ENCODE results near the gene TSPAN3. TPM values are rescaled to one million over a fixed set of nuclear protein-coding genes. Genes with fewer than 3 reads are reported as not detected.

TSPAN3 gene
- total RNA-seq, 4 donors from 2014 or later: 34.0 to 115 (median 93.0) TPM

GRCh38 chr15:77075528-77075927 is 4.6 kb upstream of the TSPAN3 start:
- H3K36me3 ChIP-seq: no peaks in the 10 kb centered on the region
- 64% methylated on average over 9 of the region's 9 CpGs for WGBS

DNA sequence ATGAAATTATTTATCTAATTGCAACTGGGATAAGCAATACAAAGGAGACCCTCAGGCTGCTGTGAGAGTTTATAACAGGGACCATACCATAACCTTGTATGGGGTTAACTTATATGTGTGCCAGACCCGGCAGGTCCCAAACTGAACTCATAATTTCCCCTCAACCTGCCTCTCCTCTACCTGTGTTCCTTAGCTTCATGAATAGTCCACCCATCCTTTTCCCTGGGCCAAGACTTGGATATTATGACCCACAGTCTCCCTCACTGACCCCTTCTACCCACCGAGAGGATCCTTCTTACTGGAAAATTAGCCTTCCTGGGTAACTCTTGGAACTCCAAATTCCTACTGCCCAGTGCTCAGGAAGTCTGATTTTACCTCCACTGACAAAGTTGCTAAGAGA is 3.4 kb upstream of the TSPAN3 start:
- Histone ChIP-seq H3K36me3 (no peaks in the 10 kb centered on the region), H3K9me3 (no peaks in the 10 kb centered on the region), H3K27ac (no peak overlapping the region), H3K4me3 (no peak overlapping the region), H3K27me3 (no peaks in the 10 kb centered on the region), H3K4me1 (peaks cover 12% of the 10 kb centered on the region)
- WGBS: 92% methylated on average over 2 of the region's 2 CpGs
- no peak for TF ChIP-seq POLR2A (IDR thresholded peaks at IDR 0.05)
- TF ChIP-seq EP300 (IDR thresholded peaks at IDR 0.05): no peak
- TF ChIP-seq, protein P1, sequence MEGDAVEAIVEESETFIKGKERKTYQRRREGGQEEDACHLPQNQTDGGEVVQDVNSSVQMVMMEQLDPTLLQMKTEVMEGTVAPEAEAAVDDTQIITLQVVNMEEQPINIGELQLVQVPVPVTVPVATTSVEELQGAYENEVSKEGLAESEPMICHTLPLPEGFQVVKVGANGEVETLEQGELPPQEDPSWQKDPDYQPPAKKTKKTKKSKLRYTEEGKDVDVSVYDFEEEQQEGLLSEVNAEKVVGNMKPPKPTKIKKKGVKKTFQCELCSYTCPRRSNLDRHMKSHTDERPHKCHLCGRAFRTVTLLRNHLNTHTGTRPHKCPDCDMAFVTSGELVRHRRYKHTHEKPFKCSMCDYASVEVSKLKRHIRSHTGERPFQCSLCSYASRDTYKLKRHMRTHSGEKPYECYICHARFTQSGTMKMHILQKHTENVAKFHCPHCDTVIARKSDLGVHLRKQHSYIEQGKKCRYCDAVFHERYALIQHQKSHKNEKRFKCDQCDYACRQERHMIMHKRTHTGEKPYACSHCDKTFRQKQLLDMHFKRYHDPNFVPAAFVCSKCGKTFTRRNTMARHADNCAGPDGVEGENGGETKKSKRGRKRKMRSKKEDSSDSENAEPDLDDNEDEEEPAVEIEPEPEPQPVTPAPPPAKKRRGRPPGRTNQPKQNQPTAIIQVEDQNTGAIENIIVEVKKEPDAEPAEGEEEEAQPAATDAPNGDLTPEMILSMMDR (IDR thresholded peaks at IDR 0.05): no peak
- TF ChIP-seq POLR2AphosphoS5 (IDR thresholded peaks at IDR 0.05): no peak
- no peak for DNase-seq (ENCODE audit: low spot score in 2 of 2)

More at GRCh38 chr15:77075528-77075927, 4.6 kb upstream of the TSPAN3 start:
- H3K9me3 ChIP-seq: no peaks in the 10 kb centered on the region
- H3K27me3 ChIP-seq: no peaks in the 10 kb centered on the region
- H3K4me3 ChIP-seq: no peak overlapping the region
- TF ChIP-seq POLR2A (IDR thresholded peaks at IDR 0.05): no peak
- no peak for TF ChIP-seq EP300 (IDR thresholded peaks at IDR 0.05)
- TF ChIP-seq POLR2AphosphoS5 (IDR thresholded peaks at IDR 0.05): no peak
- TF ChIP-seq, protein P1 (IDR thresholded peaks at IDR 0.05): no peak
- no peak for DNase-seq (ENCODE audit: low spot score in 2 of 2)
- peaks cover 3% of the 10 kb centered on the region for H3K4me1 ChIP-seq
- H3K27ac ChIP-seq: no peak overlapping the region

GRCh38 chr15:77071305-77072223 is 655 bp upstream of the TSPAN3 start:
- Histone ChIP-seq H3K27ac (peak overlapping the region; percentile 93), H3K9me3 (no peaks in the 10 kb centered on the region), H3K4me3 (peak overlapping the region; percentile 91), H3K36me3 (no peaks in the 10 kb centered on the region), H3K4me1 (peaks cover 34% of the 10 kb centered on the region), H3K27me3 (no peaks in the 10 kb centered on the region)
- DNase-seq (ENCODE audit: low spot score in 2 of 2): no peak
- TF ChIP-seq POLR2A (IDR thresholded peaks at IDR 0.05) (no peak), EP300 (IDR thresholded peaks at IDR 0.05) (no peak), POLR2AphosphoS5 (IDR thresholded peaks at IDR 0.05) (no peak)
- TF ChIP-seq, protein P1 (IDR thresholded peaks at IDR 0.05): no peak
- 80% methylated on average over 15 of the region's 15 CpGs for WGBS

GRCh38 chr15:77070180-77070494 is 772 bp downstream of the TSPAN3 start:
- Histone ChIP-seq H3K4me1 (peaks cover 34% of the 10 kb centered on the region), H3K27ac (peak overlapping the region; percentile 93), H3K36me3 (no peaks in the 10 kb centered on the region), H3K4me3 (peak overlapping the region; percentile 91), H3K9me3 (no peaks in the 10 kb centered on the region), H3K27me3 (no peaks in the 10 kb centered on the region)
- 0% methylated on average over 18 of the region's 18 CpGs for WGBS
- no peak for TF ChIP-seq POLR2AphosphoS5 (IDR thresholded peaks at IDR 0.05)
- TF ChIP-seq EP300 (IDR thresholded peaks at IDR 0.05): no peak
- TF ChIP-seq POLR2A (IDR thresholded peaks at IDR 0.05): no peak
- TF ChIP-seq, protein P1 (IDR thresholded peaks at IDR 0.05): no peak
- no peak for DNase-seq (ENCODE audit: low spot score in 2 of 2)

DNA sequence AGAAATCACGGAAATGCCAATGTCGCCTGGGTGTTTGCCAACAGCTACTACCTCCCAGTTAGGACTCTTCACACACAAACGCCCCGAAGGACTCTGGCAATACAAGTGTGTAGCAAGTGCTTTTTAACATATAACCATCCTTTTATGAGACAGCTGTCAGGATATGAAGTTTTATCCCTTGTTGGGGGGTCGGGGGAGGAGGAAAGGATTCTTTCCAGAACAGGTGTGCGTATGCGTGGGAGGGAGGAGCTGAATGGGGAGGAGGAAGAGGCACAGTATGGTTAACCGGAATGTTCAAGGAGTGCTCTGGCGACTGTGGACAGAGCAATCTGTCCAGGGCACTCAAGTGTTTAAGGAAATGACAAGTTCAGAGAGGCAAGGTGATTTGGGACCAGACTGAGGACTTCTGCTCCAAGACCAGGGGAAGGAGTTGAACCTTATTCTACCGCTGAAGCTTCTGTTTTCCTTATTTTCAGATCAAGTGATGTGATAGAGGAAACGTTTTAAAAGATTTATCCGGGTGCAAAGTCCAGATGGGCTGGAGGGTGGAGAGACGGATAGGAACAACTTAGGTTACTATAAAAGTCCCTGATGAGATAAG is 1.3 kb downstream of the TSPAN3 start:
- Histone ChIP-seq H3K4me3 (peak overlapping the region; percentile 91), H3K36me3 (no peaks in the 10 kb centered on the region), H3K27ac (no peak overlapping the region), H3K27me3 (no peaks in the 10 kb centered on the region), H3K4me1 (peaks cover 35% of the 10 kb centered on the region), H3K9me3 (no peaks in the 10 kb centered on the region)
- TF ChIP-seq, protein P1 (IDR thresholded peaks at IDR 0.05): no peak
- TF ChIP-seq POLR2A (IDR thresholded peaks at IDR 0.05): no peak
- TF ChIP-seq POLR2AphosphoS5 (IDR thresholded peaks at IDR 0.05): no peak
- TF ChIP-seq EP300 (IDR thresholded peaks at IDR 0.05): no peak
- WGBS: 20% methylated on average over 13 of the region's 13 CpGs
- DNase-seq (ENCODE audit: low spot score in 2 of 2): no peak
